ENCODE data around the gene SLC38A6. TPM values are rescaled to one million over a fixed set of nuclear protein-coding genes. Genes with fewer than 3 reads are reported as not detected.

Gene SLC38A6
- total RNA-seq, 1 donor from 2014 or later = 14.1 TPM

DNA sequence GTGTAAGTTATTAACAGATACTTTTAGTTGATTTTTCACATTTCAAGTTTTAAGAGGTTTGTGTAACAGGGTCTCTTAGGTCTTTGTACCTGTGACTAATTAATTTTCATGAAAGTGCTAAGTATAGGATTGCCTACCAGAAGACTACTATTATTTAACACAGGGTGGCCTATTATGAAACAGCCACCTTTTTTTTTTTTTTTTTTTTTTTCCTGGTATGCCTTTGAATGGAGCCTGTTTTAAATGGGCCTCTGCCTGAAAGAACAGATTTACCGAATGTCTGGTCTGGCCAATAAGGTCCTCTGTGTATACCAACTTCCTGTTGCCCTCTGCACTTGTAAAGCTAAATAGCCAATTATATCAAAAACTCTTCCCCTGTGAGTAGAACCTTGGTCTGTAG lies 62.5 kb downstream of the SLC38A6 start:
- H3K4me3 ChIP-seq (ENCODE audit: low read depth, low read length) = no peak overlapping the region
- no peak for DNase-seq (ENCODE audit: low read depth)
- TF ChIP-seq, protein P1, sequence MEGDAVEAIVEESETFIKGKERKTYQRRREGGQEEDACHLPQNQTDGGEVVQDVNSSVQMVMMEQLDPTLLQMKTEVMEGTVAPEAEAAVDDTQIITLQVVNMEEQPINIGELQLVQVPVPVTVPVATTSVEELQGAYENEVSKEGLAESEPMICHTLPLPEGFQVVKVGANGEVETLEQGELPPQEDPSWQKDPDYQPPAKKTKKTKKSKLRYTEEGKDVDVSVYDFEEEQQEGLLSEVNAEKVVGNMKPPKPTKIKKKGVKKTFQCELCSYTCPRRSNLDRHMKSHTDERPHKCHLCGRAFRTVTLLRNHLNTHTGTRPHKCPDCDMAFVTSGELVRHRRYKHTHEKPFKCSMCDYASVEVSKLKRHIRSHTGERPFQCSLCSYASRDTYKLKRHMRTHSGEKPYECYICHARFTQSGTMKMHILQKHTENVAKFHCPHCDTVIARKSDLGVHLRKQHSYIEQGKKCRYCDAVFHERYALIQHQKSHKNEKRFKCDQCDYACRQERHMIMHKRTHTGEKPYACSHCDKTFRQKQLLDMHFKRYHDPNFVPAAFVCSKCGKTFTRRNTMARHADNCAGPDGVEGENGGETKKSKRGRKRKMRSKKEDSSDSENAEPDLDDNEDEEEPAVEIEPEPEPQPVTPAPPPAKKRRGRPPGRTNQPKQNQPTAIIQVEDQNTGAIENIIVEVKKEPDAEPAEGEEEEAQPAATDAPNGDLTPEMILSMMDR (conservative IDR thresholded peaks at IDR 0.05; ENCODE audit: low read depth, low read length) = no peak

DNA sequence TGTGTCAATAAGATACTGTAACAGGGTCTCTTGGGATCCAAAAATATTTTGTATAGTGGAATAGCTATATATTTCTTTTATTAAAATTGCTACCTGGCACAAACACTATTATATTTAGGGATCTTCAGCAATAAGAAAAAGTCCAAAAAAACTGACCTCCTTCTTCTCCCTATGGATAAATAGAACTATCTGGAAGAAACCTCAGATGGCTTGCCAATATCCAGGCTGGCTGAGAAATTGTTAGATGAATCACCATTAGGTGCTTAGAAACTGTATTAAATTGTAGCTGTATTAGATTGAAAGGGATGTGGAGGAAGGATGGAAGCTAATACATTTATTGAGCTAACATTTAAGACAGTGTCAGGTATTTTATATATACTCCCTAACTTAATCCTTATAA lies 66.0 kb downstream of the SLC38A6 start:
- TF ChIP-seq, protein P1 (conservative IDR thresholded peaks at IDR 0.05; ENCODE audit: low read depth, low read length) = no peak
- no peak for DNase-seq (ENCODE audit: low read depth)
- no peak overlapping the region for H3K4me3 ChIP-seq (ENCODE audit: low read depth, low read length)

DNA sequence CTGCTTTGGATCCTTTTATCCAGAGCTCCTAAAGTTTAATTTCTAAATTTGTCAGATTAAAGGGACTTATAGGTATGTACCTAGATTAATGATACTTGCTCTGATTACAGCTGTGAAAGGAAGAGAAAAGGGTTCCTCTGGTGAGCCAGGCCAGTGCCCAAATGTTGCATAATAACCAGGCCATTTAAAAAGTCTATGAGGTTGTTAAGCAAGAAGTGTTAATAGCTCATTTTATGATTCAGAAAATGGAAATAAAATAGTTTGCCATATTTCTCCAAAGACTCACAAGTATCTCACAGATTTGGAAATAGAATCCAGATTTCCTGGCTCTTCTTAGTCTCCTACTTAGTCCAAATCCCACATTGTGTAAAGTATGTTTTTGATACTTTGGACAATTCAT lies 67.6 kb downstream of the SLC38A6 start:
- no peak for DNase-seq (ENCODE audit: low read depth)
- TF ChIP-seq, protein P1 (conservative IDR thresholded peaks at IDR 0.05; ENCODE audit: low read depth, low read length) = no peak

DNA sequence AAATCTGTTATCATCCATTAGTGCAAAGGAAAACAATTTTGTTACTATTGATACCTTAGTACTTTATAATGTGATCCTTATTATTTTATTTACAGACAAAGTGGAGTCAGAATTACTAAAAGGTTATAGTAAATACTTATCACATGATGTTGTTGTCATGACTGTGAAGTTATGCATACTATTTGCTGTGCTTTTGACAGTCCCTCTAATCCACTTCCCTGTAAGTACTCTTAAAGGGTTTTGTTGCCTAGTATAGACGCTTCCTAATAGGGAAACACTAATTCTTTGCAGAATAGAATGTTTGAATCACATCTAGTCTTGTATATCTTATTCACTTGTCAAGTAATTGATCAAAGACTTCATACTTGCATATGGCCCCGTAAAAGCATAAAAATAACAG lies 69.4 kb downstream of the SLC38A6 start:
- no peak for DNase-seq (ENCODE audit: low read depth)
- TF ChIP-seq, protein P1 (conservative IDR thresholded peaks at IDR 0.05; ENCODE audit: low read depth, low read length) = no peak
- H3K4me3 ChIP-seq (ENCODE audit: low read depth, low read length) = no peak overlapping the region

More for the DNA sequence above, 67.6 kb downstream of the SLC38A6 start:
- H3K4me3 ChIP-seq (ENCODE audit: low read depth, low read length) = no peak overlapping the region

DNA sequence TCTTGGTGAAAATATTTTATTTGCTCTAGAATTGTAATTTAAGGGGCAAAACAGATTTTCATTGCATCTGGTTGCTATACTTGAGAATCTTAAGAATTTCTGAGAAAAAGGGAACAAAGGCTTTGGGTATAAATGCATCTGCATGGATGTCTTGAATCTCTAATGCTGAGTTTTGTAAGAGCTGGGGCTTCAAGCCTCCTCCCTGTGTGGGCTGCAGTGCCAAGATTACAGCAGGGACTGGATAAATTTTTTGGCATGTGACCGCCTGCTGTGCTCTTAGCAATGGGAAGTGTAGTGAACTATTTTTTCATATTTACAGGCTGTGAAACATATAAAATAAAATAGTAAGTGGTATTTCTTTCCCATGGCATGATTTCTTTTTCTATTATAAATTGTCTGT lies 70.0 kb downstream of the SLC38A6 start:
- no peak overlapping the region for H3K4me3 ChIP-seq (ENCODE audit: low read depth, low read length)
- TF ChIP-seq, protein P1 (conservative IDR thresholded peaks at IDR 0.05; ENCODE audit: low read depth, low read length) = no peak
- DNase-seq (ENCODE audit: low read depth) = no peak

DNA sequence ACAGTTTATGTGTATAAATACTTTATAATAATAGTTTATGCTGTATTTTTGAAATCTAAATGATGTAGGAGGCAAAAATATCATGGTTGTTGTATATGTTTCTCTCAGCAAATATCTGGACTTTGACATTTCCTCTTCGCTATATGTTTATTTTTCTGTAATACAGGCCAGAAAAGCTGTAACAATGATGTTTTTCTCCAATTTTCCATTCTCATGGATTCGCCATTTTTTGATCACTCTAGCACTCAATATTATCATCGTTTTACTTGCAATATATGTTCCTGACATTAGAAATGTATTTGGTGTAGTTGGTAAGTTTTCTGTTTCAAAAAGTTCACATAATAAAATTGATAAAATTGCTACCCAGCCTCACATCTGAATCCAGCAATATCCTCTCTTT lies 70.6 kb downstream of the SLC38A6 start:
- no peak for DNase-seq (ENCODE audit: low read depth)
- TF ChIP-seq, protein P1 (conservative IDR thresholded peaks at IDR 0.05; ENCODE audit: low read depth, low read length) = no peak
- no peak overlapping the region for H3K4me3 ChIP-seq (ENCODE audit: low read depth, low read length)

DNA sequence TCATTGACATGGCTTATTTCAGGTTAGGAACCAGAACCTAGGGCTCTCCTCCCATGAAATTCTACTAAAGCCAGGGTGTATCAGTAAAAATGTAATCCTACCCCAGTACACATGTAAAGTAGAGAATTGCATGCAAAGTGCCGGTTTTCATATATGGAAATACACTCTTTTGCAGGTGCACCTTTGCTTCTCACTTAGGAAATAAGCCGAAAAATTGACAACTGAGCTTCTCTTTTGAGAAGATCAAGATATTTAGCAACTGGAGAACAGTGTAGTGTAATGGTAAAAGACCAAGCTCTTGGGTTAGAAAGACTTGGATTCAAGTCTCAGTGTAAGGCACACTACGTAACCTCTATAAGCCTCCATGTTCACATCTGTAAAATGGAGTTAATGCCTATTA lies 82.4 kb downstream of the SLC38A6 start:
- no peak overlapping the region for H3K4me3 ChIP-seq (ENCODE audit: low read depth, low read length)
- DNase-seq (ENCODE audit: low read depth) = no peak
- TF ChIP-seq, protein P1 (conservative IDR thresholded peaks at IDR 0.05; ENCODE audit: low read depth, low read length) = no peak

All from epithelial cell of proximal tubule (primary cell).